Vagina (tissue), 2 donors: ENCODE measurements around the gene KANSL1L. TPM values are rescaled to one million over a fixed set of nuclear protein-coding genes. Genes with fewer than 3 reads are reported as not detected.
"Not testable (repeated sequence)": the region's sequence is repeated elsewhere in the genome, so short reads cannot be mapped to it uniquely, and the experiment has no call there.

Experiments used
- DNase-seq, 2 donors: peaks; one replicate each; pipeline ENCODE4 v3.0.0-alpha.2; 2017; ENCODE audit errors: extremely low spot score in 2 of 2
- H3K27ac ChIP-seq: fragments of 200-600 bp; sonication (generic); one replicate; pipeline ENCODE4 v1.5.1; 2019
- H3K27me3 ChIP-seq: fragments of 200-600 bp; sonication (generic); one replicate; pipeline ENCODE4 v1.5.1; 2019
- H3K36me3 ChIP-seq, 2 donors: fragments of 200-600 bp; sonication (generic); one replicate each; pipeline ENCODE4 v1.5.1; 2017 to 2019
- H3K4me1 ChIP-seq: fragments of 200-600 bp; sonication (generic); one replicate; pipeline ENCODE4 v1.5.1; 2019
- H3K4me3 ChIP-seq, 2 donors: fragments of 200-600 bp; sonication (generic); 1 replicate in 1 of 2; 2 replicates in 1 of 2; pipeline ENCODE4 v1.5.1; 2016 to 2019
- H3K9me3 ChIP-seq: fragments of 200-600 bp; sonication (generic); one replicate; pipeline ENCODE4 v1.5.1; 2019
- CTCF ChIP-seq, 3 experiments: fragments of 450-650 bp in 2 of 3; fragments of 200-600 bp in 1 of 3; sonication (generic) in 1 of 3; IDR thresholded peaks; one replicate each; pipeline ENCODE4 v1.5.1; 2017 to 2019; ENCODE audit warnings: antibody characterized with exemption in 3 of 3, mild to moderate bottlenecking in 2 of 3, moderate library complexity in 2 of 3
- POLR2A ChIP-seq, 2 donors: fragments of 450-650 bp; IDR thresholded peaks; one replicate each; pipeline ENCODE4 v1.6.1; 2017; ENCODE audit warnings: antibody characterized with exemption in 2 of 2, mild to moderate bottlenecking in 2 of 2, moderate library complexity in 2 of 2
- POLR2AphosphoS5 ChIP-seq, 2 donors: sonication (generic); formaldehyde crosslinking; IDR thresholded peaks; one replicate each; pipeline ENCODE4 v1.9.0; 2017; ENCODE audit warnings: antibody characterized with exemption in 2 of 2, mild to moderate bottlenecking in 2 of 2, low read depth in 1 of 2; ENCODE audit not compliant: insufficient read depth in 1 of 2
- intact Hi-C: fragments of 100-400 bp; cut with DNase I; formaldehyde crosslinking; loops from one replicate; pipeline ENCODE4 v1.15.1; 2023
- total RNA-seq: library from RNA; depleted of rRNA; stranded (reverse); fragments of >200 nt; gene quantifications from one replicate; pipeline ENCODE4 v1.2.3, GENCODE V29; 2016

The KANSL1L gene
- total RNA-seq, 1 donor from 2014 or later, result 29.7 TPM

GRCh38 chr2:210180477-210180876 lies 9.3 kb upstream of the KANSL1L start:
- Histone ChIP-seq H3K36me3 (no peaks in the 10 kb centered on the region), H3K27me3 (no peaks in the 10 kb centered on the region), H3K9me3 (peaks cover 12% of the 10 kb centered on the region), H3K27ac (no peak overlapping the region), H3K4me3 (no peak overlapping the region), H3K4me1 (no peaks in the 10 kb centered on the region)
- no peak for TF ChIP-seq CTCF (IDR thresholded peaks at IDR 0.05)
- no peak for TF ChIP-seq POLR2AphosphoS5 (IDR thresholded peaks at IDR 0.05; ENCODE audit: insufficient read depth in 1 of 2, low read depth in 1 of 2)
- TF ChIP-seq POLR2A (IDR thresholded peaks at IDR 0.05), result no peak
- DNase-seq, result no peak
- intact Hi-C loops, result no loop called here

DNA sequence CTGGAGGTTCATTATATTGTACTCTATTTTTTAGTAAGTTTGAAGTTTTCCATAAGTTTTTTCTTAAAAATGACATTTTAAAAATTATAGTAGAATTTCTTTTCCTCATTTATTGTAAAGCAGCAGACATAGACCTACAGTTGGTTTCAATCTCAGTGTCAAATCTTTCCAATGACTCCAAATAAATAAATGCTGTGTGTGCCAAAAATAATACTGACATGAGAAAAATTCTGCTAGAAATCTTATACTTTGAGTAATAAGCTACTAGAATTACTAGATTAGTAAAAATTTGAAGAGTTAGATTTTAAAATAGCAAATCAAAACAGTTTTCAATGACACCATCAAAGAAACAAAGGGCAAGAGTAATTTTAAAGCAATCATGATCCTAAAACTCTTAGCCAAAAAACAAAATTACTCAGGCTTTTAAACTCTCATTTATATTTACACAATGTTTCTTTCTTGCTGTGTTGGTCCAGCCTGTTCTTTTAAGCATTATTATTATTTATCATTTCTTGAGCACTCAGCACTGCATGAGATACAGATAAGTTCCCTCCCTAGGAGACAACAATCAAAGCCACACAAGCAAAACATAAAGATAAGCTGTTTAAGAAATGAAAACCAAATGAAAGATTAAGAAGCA lies 8.3 kb upstream of the KANSL1L start:
- no peak for DNase-seq
- intact Hi-C loops, result loop anchor here (10.0 kb wide), 1 partner anchor 175 kb away; the partner anchor contains the start of gene RPE
- H3K36me3 ChIP-seq, result no peaks in the 10 kb centered on the region
- H3K9me3 ChIP-seq, result peaks cover 10% of the 10 kb centered on the region
- no peak overlapping the region for H3K4me3 ChIP-seq
- no peak for TF ChIP-seq POLR2A (IDR thresholded peaks at IDR 0.05)
- no peak for TF ChIP-seq POLR2AphosphoS5 (IDR thresholded peaks at IDR 0.05; ENCODE audit: insufficient read depth in 1 of 2, low read depth in 1 of 2)
- TF ChIP-seq CTCF (IDR thresholded peaks at IDR 0.05), result no peak
- H3K27me3 ChIP-seq, result no peaks in the 10 kb centered on the region
- no peaks in the 10 kb centered on the region for H3K4me1 ChIP-seq
- H3K27ac ChIP-seq, result no peak overlapping the region

GRCh38 chr2:210177769-210178168 lies 6.6 kb upstream of the KANSL1L start:
- H3K4me3 ChIP-seq, result no peak overlapping the region
- H3K27ac ChIP-seq, result no peak overlapping the region
- H3K9me3 ChIP-seq, result no peaks in the 10 kb centered on the region
- H3K36me3 ChIP-seq, result no peaks in the 10 kb centered on the region
- intact Hi-C loops, result loop anchor here (10.0 kb wide), 1 partner anchor 173 kb away; the partner anchor contains the start of gene RPE
- DNase-seq, result no peak
- no peak for TF ChIP-seq POLR2AphosphoS5 (IDR thresholded peaks at IDR 0.05; ENCODE audit: insufficient read depth in 1 of 2, low read depth in 1 of 2)
- no peak for TF ChIP-seq POLR2A (IDR thresholded peaks at IDR 0.05)
- TF ChIP-seq CTCF (IDR thresholded peaks at IDR 0.05), result no peak
- H3K4me1 ChIP-seq, result peaks cover under 1% of the 10 kb centered on the region
- no peaks in the 10 kb centered on the region for H3K27me3 ChIP-seq

GRCh38 chr2:210177115-210177514 lies 5.9 kb upstream of the KANSL1L start:
- not testable (repeated sequence) for H3K27ac ChIP-seq, DNase-seq, H3K4me1 ChIP-seq, H3K9me3 ChIP-seq, H3K4me3 ChIP-seq, H3K27me3 ChIP-seq, H3K36me3 ChIP-seq
- intact Hi-C loops, result loop anchor here (10.0 kb wide), 1 partner anchor 172 kb away; the partner anchor contains the start of gene RPE

DNA sequence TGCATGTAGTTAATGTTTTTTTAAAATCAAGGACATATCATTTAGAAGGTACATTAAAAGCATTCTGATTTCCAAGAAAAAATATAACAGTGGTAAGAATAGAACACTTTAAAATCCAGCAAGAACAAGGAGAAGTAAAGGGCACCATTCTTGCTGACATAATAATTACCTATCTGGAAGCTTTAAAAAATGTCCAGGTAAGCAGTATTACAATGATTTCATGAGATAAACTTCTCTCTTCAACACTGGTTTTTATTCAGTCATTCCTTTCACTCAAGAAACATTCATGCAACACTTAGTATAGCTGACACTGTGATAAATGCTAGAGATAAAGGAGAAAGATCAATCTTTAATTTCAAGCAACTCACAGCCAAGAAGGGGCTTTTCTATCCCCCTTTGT lies 2.9 kb upstream of the KANSL1L start:
- Histone ChIP-seq H3K36me3 (no peaks in the 10 kb centered on the region), H3K9me3 (no peaks in the 10 kb centered on the region), H3K4me1 (peaks cover 12% of the 10 kb centered on the region), H3K27ac (no peak overlapping the region), H3K4me3 (no peak overlapping the region), H3K27me3 (no peaks in the 10 kb centered on the region)
- intact Hi-C loops, result loop anchor here (10.0 kb wide), 1 partner anchor 169 kb away; the partner anchor contains the start of gene RPE
- TF ChIP-seq CTCF (IDR thresholded peaks at IDR 0.05), result no peak
- TF ChIP-seq POLR2A (IDR thresholded peaks at IDR 0.05), result no peak
- TF ChIP-seq POLR2AphosphoS5 (IDR thresholded peaks at IDR 0.05; ENCODE audit: insufficient read depth in 1 of 2, low read depth in 1 of 2), result no peak
- no peak for DNase-seq
